Activated CD8-positive, alpha-beta memory T cell treated with anti-CD3 and anti-CD28 coated beads, Interleukin-2, amount 10 ng/mL, durations not matched to agents 7 days and 5 days (primary cell): ENCODE results near the gene SMARCAL1. TPM values are rescaled to one million over a fixed set of nuclear protein-coding genes. Genes with fewer than 3 reads are reported as not detected.

Experiments used
- ATAC-seq: fragments of 150-1000 bp; cut with Tn5 transposase; one replicate; pipeline ENCODE4 v1.10.0; 2021; ENCODE audit warnings: moderate library complexity
- CTCF ChIA-PET: fragments of 350-600 bp; sonication (Branson Sonifier 250); formaldehyde crosslinking; loops from one replicate; lab custom pipeline; 2021; ENCODE audit warnings: antibody characterized with exemption; lab: Charles Lee
- DNase-seq: peaks from one replicate; pipeline ENCODE4 v3.0.0-alpha.2; 2020
- H3K27ac Mint-ChIP-seq: one replicate; pipeline ENCODE4 v1.8.0; 2021; ENCODE audit warnings: mild to moderate bottlenecking, mixed read lengths
- H3K27me3 Mint-ChIP-seq: one replicate; pipeline ENCODE4 v1.8.0; 2021; ENCODE audit warnings: mixed read lengths
- H3K36me3 Mint-ChIP-seq: one replicate; pipeline ENCODE4 v1.8.0; 2021; ENCODE audit warnings: mild to moderate bottlenecking, mixed read lengths
- H3K4me1 Mint-ChIP-seq: one replicate; pipeline ENCODE4 v1.8.0; 2021; ENCODE audit warnings: mixed read lengths
- H3K4me3 Mint-ChIP-seq: one replicate; pipeline ENCODE4 v1.8.0; 2021; ENCODE audit warnings: mild to moderate bottlenecking, moderate library complexity, mixed read lengths
- H3K9me3 Mint-ChIP-seq: one replicate; pipeline ENCODE4 v1.8.0; 2022; ENCODE audit warnings: low read depth, mixed read lengths
- total RNA-seq, 2 experiments: library from RNA; stranded (reverse); gene quantifications; one replicate each; pipeline ENCODE4 v1.2.3, GENCODE V29; 2021

SMARCAL1 gene
- total RNA-seq, 2 experiments from 2014 or later, result 29.6 to 30.7 TPM

DNA sequence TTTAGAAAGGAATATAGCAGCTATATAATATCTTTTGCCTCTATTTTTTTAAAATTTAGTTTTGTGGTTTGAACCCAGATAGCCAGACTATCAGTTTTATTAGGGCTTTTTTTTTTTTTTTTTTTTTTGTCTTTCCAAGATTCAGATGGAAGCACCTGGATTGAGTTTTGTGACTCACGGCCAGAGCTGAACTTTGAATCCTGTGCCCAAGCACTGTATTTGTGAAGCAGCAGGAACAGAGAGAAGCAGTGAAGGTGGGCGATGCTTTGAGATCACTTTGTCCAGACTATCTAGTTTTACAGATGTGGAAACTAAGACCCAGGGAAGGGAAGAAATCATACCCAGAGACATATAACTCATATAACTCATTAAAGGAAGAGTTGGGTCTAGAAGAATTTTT is 120.3 kb downstream of the SMARCAL1 start:
- ATAC-seq, result no peak
- peaks cover 3% of the 10 kb centered on the region for H3K4me1 Mint-ChIP-seq
- DNase-seq, result no peak
- CTCF ChIA-PET, result interaction anchor here (1.2 kb wide), 1 partner anchor 13 kb away, joined by 4 read pairs; no protein-coding TSS in a partner anchor
- no peaks in the 10 kb centered on the region for H3K9me3 Mint-ChIP-seq
- H3K36me3 Mint-ChIP-seq, result no peaks in the 10 kb centered on the region
- peaks cover 3% of the 10 kb centered on the region for H3K27me3 Mint-ChIP-seq
- H3K27ac Mint-ChIP-seq, result no peak overlapping the region
- no peak overlapping the region for H3K4me3 Mint-ChIP-seq

Other genes starting within 250 kb of the SMARCAL1 start
- not detected for gene MARCHF4, start 40.0 kb upstream of the SMARCAL1 start, total RNA-seq
- gene RPL37A, start 86.4 kb downstream of the SMARCAL1 start, total RNA-seq, result 1,000 to 10,000 TPM; 2,001 to 2,301 TPM
- gene IGFBP2, start 220.9 kb downstream of the SMARCAL1 start, total RNA-seq, result 1 to 10 TPM in 1 of 2 experiments, under 1 TPM in 1; 0.96 to 3.5 TPM